Heart left ventricle (tissue), 13 donors: ENCODE results near the gene CCDC71L.
"Not testable (repeated sequence)": the region's sequence is repeated elsewhere in the genome, so short reads cannot be mapped to it uniquely, and the experiment has no call there.

Source experiments
- POLR2A ChIP-seq, 2 donors: fragments of 450-650 bp; IDR thresholded peaks; one replicate each; pipeline ENCODE4 v1.6.1; 2017; ENCODE audit warnings: antibody characterized with exemption in 2 of 2, mild to moderate bottlenecking in 2 of 2, moderate library complexity in 2 of 2
- TF ChIP-seq, protein P1 (sequence below), 12 donors: fragments of 200-600 bp; sonication (generic) in 4 of 12; IDR thresholded peaks; one replicate each; pipeline versions ENCODE4 v1.5.0 to v1.8.0; 2018 to 2022; ENCODE audit warnings: antibody characterized with exemption in 12 of 12, mild to moderate bottlenecking in 5 of 12
- donor health status: ischemic (EF 13 %, LVEDD 7.1; RV severe dilation, severe dysfunction).
- donor health status: DM: no; HTN: yes; CAD: no.
- donor health status: DM: no; HTN: no; CAD: no.
- donor health status: ischemic (EF 25% LVEDD 6.9; RV normal size, moderate dysfunction).
- donor health status: ischemic (EF 25% LVEDD 5.7; RV mildly dilated, moderate dysfunction).
- donor health status: ischemic (EF 35%, LVEDD 5.7; RV mildly dilated, moderate dysfunction).
- donor health status: nonischemic (EF 11% LVEDD 7.7; RV severe dilation, severe dysfunction).
- donor health status: DM: yes; HTN: yes; CAD: no.
- donor health status: PGD.
- donor health status: ischemic (EF 29% LVEDD 5.4; RV normal size, mild dysfunction).
- donor health status: nonischemic (EF 23%, LVEDD 6.1; RV moderate dilation, normal function).

DNA sequence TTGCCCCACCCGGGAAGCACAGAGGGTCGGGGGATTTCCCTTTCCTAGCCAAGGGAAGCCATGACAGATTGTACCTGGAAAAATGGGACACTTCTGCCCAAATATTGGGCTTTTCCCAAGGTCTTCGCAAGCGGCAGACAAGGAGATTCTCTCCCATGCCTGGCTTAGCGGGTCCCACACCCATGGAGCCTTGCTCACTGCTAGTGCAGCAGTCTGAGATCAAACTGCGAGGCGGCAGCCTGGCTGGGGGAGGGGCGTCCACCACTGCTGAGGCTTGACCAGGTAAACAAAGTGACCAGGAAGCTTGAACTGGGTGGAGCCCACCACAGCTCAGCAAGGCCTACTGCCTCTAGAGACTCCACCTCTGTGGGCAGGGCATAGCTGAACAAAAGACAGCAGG, 11.0 kb upstream of the CCDC71L start:
- TF ChIP-seq, protein P1, sequence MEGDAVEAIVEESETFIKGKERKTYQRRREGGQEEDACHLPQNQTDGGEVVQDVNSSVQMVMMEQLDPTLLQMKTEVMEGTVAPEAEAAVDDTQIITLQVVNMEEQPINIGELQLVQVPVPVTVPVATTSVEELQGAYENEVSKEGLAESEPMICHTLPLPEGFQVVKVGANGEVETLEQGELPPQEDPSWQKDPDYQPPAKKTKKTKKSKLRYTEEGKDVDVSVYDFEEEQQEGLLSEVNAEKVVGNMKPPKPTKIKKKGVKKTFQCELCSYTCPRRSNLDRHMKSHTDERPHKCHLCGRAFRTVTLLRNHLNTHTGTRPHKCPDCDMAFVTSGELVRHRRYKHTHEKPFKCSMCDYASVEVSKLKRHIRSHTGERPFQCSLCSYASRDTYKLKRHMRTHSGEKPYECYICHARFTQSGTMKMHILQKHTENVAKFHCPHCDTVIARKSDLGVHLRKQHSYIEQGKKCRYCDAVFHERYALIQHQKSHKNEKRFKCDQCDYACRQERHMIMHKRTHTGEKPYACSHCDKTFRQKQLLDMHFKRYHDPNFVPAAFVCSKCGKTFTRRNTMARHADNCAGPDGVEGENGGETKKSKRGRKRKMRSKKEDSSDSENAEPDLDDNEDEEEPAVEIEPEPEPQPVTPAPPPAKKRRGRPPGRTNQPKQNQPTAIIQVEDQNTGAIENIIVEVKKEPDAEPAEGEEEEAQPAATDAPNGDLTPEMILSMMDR (IDR thresholded peaks at IDR 0.05) = not testable (repeated sequence)
- not testable (repeated sequence) for TF ChIP-seq POLR2A (IDR thresholded peaks at IDR 0.05)
